Mucosa of stomach (tissue), 1 donor: Measurements from ENCODE around the gene DENND4C.
"Not testable (repeated sequence)": the region's sequence is repeated elsewhere in the genome, so short reads cannot be mapped to it uniquely, and the experiment has no call there.

Experiments
- H3K27me3 ChIP-seq: one replicate; pipeline ENCODE4 v1.7.0; 2013; ENCODE audit warnings: mild to moderate bottlenecking, low read length; ENCODE audit not compliant: control insufficient read depth, insufficient read depth
- H3K36me3 ChIP-seq: one replicate; pipeline ENCODE4 v1.7.0; 2013; ENCODE audit warnings: low read length; ENCODE audit not compliant: control insufficient read depth, insufficient read depth
- H3K4me1 ChIP-seq: one replicate; pipeline ENCODE4 v1.7.0; 2013; ENCODE audit warnings: mild to moderate bottlenecking, low read length; ENCODE audit not compliant: control insufficient read depth, insufficient read depth
- H3K4me3 ChIP-seq: one replicate; pipeline ENCODE4 v1.7.0; 2013; ENCODE audit warnings: low read length
- H3K9ac ChIP-seq: one replicate; pipeline ENCODE4 v1.7.0; 2013; ENCODE audit warnings: mild to moderate bottlenecking, low read length, moderate library complexity
- H3K9me3 ChIP-seq: one replicate; pipeline ENCODE4 v1.7.0; 2013; ENCODE audit warnings: mild to moderate bottlenecking, low read length, moderate library complexity; ENCODE audit not compliant: control insufficient read depth
- donor health status: Pancreatic carcinoma.

Gene DENND4C

DNA sequence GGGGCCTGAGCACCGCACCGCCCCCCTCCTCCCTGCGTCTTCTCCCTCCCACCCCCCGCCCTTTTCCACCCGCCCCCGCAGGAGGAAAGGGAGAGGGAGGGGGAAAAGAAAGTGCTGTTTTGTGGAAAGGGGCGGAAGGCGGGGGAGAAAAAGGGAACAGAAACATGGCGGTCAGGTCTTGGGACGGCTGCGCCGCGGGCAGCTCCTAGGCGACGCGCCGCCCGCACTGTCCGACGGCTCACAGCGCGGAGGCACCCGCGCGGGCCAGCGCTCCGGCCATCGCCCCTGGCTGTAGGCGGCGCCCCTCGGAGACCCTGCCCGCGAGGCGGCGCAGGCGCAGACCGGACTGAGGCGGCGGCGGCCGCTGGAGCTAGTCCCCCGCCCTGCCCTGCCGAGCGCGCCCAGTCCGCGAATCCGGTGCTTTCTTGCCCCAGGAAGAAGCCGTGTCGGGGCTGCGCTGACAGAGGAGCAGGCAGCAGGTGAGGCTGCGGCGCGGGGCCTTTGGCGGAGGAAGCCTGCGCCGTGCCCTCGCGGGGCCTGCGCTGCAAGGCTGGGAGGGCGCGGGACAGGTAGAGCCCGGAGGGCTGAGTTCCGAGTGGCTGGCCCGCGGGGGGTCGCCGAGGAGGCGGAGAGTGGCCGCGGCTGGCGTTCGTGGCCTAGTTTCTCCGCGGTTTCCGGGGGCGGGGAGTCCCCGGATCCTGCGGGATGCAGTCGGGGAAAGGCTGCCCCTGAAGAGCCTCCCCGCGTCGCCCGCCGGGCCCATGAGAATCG lies at the start of gene DENND4C:
Gene DENND4C, plus strand, starts transcription at position 339 of the 771 bp plus-strand sequence. CDS start 45,482 bp downstream, outside the sequence.
- Histone ChIP-seq H3K27me3 (no peaks in the 10 kb centered on the region), H3K36me3 (no peaks in the 10 kb centered on the region), H3K4me1 (no peaks in the 10 kb centered on the region), H3K4me3 (peak within 1 kb of the TSS; percentile 57), H3K9me3 (no peaks in the 10 kb centered on the region), H3K9ac (peak within 1 kb of the TSS; percentile 94)

GRCh38 chr9:19180991-19181390 lies 49.5 kb upstream of the DENND4C start:
- H3K4me3 ChIP-seq = no peak overlapping the region
- H3K36me3 ChIP-seq = no peaks in the 10 kb centered on the region
- no peaks in the 10 kb centered on the region for H3K9me3 ChIP-seq
- no peaks in the 10 kb centered on the region for H3K27me3 ChIP-seq
- H3K4me1 ChIP-seq = peaks cover 54% of the 10 kb centered on the region
- H3K9ac ChIP-seq = no peak overlapping the region

- no peaks in the 10 kb centered on the region for H3K9me3 ChIP-seq
- peaks cover 60% of the 10 kb centered on the region for H3K4me1 ChIP-seq
- H3K9ac ChIP-seq = no peak overlapping the region
Observed at GRCh38 chr9:19181561-19181960, 48.9 kb upstream of the DENND4C start.

DNA sequence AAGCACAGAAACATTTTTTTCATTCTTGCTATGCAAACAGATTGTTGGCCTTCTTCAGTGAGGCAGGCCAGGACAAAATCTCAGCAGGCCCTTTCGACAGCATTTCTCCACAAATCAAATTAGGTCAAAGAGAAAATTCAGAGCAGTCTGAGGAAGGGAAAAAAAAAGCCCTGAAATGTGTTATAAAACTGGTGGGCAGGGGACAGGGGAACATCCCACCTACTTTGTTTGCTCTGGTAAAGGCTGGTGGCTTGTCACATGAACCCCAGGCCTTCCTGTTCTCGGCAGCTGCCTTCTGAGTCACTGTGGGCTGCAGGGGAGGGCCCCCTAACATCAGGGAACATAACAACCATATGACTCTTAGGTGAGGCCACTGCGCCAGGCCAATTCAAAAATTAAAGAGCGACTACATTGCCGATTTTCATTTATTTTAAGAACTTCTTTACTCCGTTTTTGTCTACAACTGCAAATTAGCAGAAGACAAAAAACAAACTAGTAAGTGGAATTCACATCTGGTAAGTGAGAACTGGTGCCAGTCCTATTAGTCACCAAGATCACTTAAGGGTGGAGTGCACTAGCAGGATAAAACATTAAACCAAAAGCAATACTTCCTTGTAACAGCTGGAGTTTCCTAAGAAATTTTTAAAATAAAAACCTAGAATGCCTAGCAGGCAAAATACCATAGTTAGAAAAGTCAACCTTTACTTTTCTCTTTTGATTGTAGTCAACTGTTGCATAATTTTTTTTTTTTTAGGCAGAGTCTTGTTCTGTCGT lies 46.2 kb upstream of the DENND4C start:
- Histone ChIP-seq H3K9ac (peak overlapping the region; percentile 67), H3K4me1 (peaks cover 62% of the 10 kb centered on the region), H3K27me3 (no peaks in the 10 kb centered on the region), H3K9me3 (no peaks in the 10 kb centered on the region), H3K4me3 (no peak overlapping the region), H3K36me3 (no peaks in the 10 kb centered on the region)

More at GRCh38 chr9:19181561-19181960, 48.9 kb upstream of the DENND4C start:
- Histone ChIP-seq H3K27me3 (no peaks in the 10 kb centered on the region), H3K36me3 (no peaks in the 10 kb centered on the region), H3K4me3 (no peak overlapping the region)

GRCh38 chr9:19185191-19185590 lies 45.3 kb upstream of the DENND4C start:
- no peaks in the 10 kb centered on the region for H3K36me3 ChIP-seq
- H3K4me3 ChIP-seq = no peak overlapping the region
- peaks cover 62% of the 10 kb centered on the region for H3K4me1 ChIP-seq
- peak overlapping the region; percentile 67 for H3K9ac ChIP-seq
- no peaks in the 10 kb centered on the region for H3K27me3 ChIP-seq
- no peaks in the 10 kb centered on the region for H3K9me3 ChIP-seq

- Histone ChIP-seq H3K9me3 (no peaks in the 10 kb centered on the region), H3K27me3 (no peaks in the 10 kb centered on the region), H3K4me3 (no peak overlapping the region), H3K36me3 (no peaks in the 10 kb centered on the region), H3K4me1 (peaks cover 55% of the 10 kb centered on the region), H3K9ac (no peak overlapping the region)
Observed at GRCh38 chr9:19186232-19186631, 44.3 kb upstream of the DENND4C start.

GRCh38 chr9:19188771-19189170 lies 41.7 kb upstream of the DENND4C start:
- Histone ChIP-seq H3K9me3 (no peaks in the 10 kb centered on the region), H3K4me1 (peaks cover 39% of the 10 kb centered on the region), H3K4me3 (no peak overlapping the region), H3K36me3 (no peaks in the 10 kb centered on the region), H3K9ac (no peak overlapping the region), H3K27me3 (no peaks in the 10 kb centered on the region)

DNA sequence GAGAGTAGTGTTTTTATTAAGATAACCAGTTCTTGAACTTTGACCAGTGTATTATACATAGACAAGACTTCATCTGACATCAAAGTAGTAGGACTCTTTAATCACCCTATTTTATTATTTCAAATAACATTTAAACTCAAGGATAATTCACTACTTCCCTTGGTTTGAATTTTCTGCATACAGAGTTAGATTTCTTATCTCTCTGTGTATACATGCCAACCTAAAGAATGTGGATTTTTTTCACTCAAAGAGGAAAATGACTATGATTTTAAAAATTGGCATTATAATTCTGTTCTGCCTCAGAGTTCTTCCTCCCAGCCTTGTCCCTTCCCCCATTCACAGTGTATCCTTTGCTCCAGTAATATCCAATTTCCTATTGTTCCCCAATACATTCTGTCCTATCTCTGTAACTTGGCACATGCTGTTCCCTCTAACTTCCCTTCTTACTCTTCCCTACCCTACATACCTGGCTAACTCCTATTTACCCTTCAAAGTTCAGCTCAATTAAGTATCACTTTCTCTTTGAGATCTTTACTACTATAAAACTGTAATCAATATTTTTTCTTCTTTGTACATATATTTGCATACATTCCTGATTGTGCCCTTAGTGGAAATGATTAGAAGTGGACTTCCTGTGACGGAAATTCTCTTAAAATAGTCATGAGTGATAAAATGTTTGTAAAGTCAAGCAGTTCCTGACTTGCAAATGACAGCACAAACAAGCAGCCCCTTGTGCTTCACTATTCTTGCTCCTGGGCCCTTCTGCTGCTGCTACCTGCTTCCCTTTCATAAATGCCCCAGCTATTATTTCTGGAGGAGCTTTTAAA lies 38.1 kb upstream of the DENND4C start:
- Histone ChIP-seq H3K4me1 (peaks cover 10% of the 10 kb centered on the region), H3K9me3 (no peaks in the 10 kb centered on the region), H3K9ac (no peak overlapping the region), H3K4me3 (no peak overlapping the region), H3K27me3 (no peaks in the 10 kb centered on the region), H3K36me3 (no peaks in the 10 kb centered on the region)

- H3K4me3 ChIP-seq = no peak overlapping the region
- no peaks in the 10 kb centered on the region for H3K9me3 ChIP-seq
- no peaks in the 10 kb centered on the region for H3K36me3 ChIP-seq
- H3K4me1 ChIP-seq = peaks cover 10% of the 10 kb centered on the region
- no peaks in the 10 kb centered on the region for H3K27me3 ChIP-seq
- no peak overlapping the region for H3K9ac ChIP-seq
Observed at GRCh38 chr9:19193029-19193324, 37.5 kb upstream of the DENND4C start.

DNA sequence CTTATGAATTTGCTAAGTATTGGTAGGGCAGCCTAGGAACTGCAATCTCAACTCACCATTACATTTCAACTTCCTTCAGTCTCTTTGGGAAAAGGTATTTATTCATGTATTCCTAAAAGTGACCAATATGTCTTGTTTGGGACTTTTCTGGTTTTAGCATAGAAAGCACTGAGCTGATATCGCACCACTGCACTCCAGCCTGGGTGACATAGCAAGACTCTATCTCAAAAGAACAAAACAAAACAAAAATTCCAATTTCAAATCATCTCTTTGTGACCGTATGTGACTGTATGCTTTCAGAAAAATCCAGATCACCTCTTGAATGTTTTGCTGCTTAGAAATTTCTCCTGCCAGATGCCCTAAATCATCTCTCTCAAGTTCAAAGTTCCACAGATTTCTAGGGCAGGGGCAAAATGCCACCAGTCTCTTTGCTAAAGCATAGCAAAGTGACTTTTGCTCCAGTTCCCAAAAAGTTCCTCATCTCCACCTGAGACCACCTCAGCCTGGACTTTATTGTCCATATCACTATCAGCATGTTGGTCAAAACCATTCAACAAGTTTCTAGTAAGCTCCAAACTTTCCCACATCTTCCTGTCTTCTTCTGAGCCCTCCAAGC lies 37.0 kb upstream of the DENND4C start:
- not testable (repeated sequence) for H3K27me3 ChIP-seq, H3K9me3 ChIP-seq, H3K4me1 ChIP-seq, H3K9ac ChIP-seq, H3K4me3 ChIP-seq, H3K36me3 ChIP-seq

DNA sequence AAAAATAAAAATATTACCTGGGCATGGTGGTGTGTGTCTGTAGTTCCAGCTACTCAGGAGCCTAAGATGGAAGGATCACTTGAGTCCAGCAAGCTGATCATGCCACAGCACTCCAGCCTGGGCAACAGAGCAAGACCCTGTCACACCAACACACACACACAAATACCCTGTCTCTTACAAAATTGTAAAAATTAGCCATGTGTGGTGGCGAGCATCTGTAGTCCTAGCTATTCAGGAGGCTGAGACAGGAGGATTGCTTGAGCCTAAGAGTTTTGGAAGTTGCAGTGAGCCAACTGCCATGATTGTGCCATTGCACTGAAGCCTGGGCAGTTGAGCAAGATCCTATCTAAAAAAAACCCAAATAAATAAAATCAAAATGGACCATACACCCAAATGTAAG lies 32.1 kb upstream of the DENND4C start:
- H3K9ac ChIP-seq = no peak overlapping the region
- H3K4me1 ChIP-seq = peaks cover 28% of the 10 kb centered on the region
- no peaks in the 10 kb centered on the region for H3K27me3 ChIP-seq
- no peaks in the 10 kb centered on the region for H3K36me3 ChIP-seq
- H3K9me3 ChIP-seq = no peaks in the 10 kb centered on the region
- H3K4me3 ChIP-seq = no peak overlapping the region
